Measurements from ENCODE around the gene MAP3K14. TPM values are rescaled to one million over a fixed set of nuclear protein-coding genes. Genes with fewer than 3 reads are reported as not detected.

Gene MAP3K14
- polyA plus RNA-seq, 1 of the 3 experiments (the other 2 are of a cell fraction) = 11.9 TPM

- no peak for DNase-seq
- Histone ChIP-seq H3F3A (replicated peaks; ENCODE audit: insufficient read depth) (peaks cover 34% of the 10 kb centered on the region), H3K9me3 (no peaks in the 10 kb centered on the region), H3K9ac (no peak overlapping the region), H3K4me3 (ENCODE audit: low read depth in 2 of 2, low read length in 1 of 2) (no peak overlapping the region), H3K27me3 (ENCODE audit: insufficient read depth) (no peaks in the 10 kb centered on the region), H3K27ac (ENCODE audit: low read depth in 2 of 2, low read length in 1 of 2) (no peak overlapping the region), H4K20me1 (ENCODE audit: insufficient read depth) (peaks cover 11% of the 10 kb centered on the region; the same call in 1 of the 2 replicates), H2AFZ (ENCODE audit: low read depth) (no peak overlapping the region), H3K79me2 (ENCODE audit: insufficient read depth) (peaks cover 8% of the 10 kb centered on the region; the same call in 1 of the 2 replicates), H3K9me2 (no peaks in the 10 kb centered on the region), H3K4me2 (no peak overlapping the region), H3K4me1 (ENCODE audit: control insufficient read depth in 1 of 2, insufficient read depth in 2 of 2, low read depth in 1 of 2, low read length in 1 of 2) (peaks cover 6% of the 10 kb centered on the region in 2 experiments; a peak in 2 of 4 replicates), H3K36me3 (replicated peaks in 1 of 2; ENCODE audit: control insufficient read depth in 1 of 2, insufficient read depth in 2 of 2, low read length in 1 of 2) (peaks cover 24 to 34% of the 10 kb centered on the region in 2 experiments)
- 88% methylated on average over 3 of the region's 3 CpGs for WGBS (ENCODE audit: low lambda C conversion rate)
- ChIA-PET POLR2A (no interaction called here), CTCF (interaction anchor here (0.7 to 3.9 kb wide), 4 partner anchors 32 to 127 kb away, joined by 3 to 41 read pairs (median 15); no protein-coding TSS in a partner anchor)
- TF ChIP-seq GATA2 (CRISPR knock-in tag; IDR thresholded peaks at IDR 0.05) = no peak
- TF ChIP-seq MEF2A (IDR thresholded peaks at IDR 0.05; ENCODE audit: borderline replicate concordance, low read depth) = no peak
- no peak for TF ChIP-seq RFX5 (IDR thresholded peaks at IDR 0.05; ENCODE audit: low read length)
- TF ChIP-seq POLR2AphosphoS5 (IDR thresholded peaks at IDR 0.05; ENCODE audit: low read depth, low read length) = no peak
- TF ChIP-seq TEAD4 (IDR thresholded peaks at IDR 0.05; ENCODE audit: borderline replicate concordance, insufficient read depth) = no peak
- no peak for TF ChIP-seq MAX (IDR thresholded peaks at IDR 0.05; ENCODE audit: low read depth)
- TF ChIP-seq IRF3 (IDR thresholded peaks at IDR 0.05; ENCODE audit: low read depth, low read length) = no peak
- no peak for TF ChIP-seq NRF1 (IDR thresholded peaks at IDR 0.05; ENCODE audit: low read depth, low read length)
- TF ChIP-seq CTCF (IDR thresholded peaks at IDR 0.05) = no peak
- no peak for TF ChIP-seq FOSL2 (IDR thresholded peaks at IDR 0.05; ENCODE audit: borderline replicate concordance, low read depth)
- no peak for TF ChIP-seq SIN3A (IDR thresholded peaks at IDR 0.05; ENCODE audit: borderline replicate concordance, low read depth, low read length)
- TF ChIP-seq YY1 (IDR thresholded peaks at IDR 0.05; ENCODE audit: low read depth) = no peak
- TF ChIP-seq MXI1 (IDR thresholded peaks at IDR 0.05; ENCODE audit: low read depth, low read length) = no peak
- TF ChIP-seq RXRA (IDR thresholded peaks at IDR 0.05; ENCODE audit: borderline replicate concordance, low read depth) = no peak
- TF ChIP-seq EZH2phosphoT487 (IDR thresholded peaks at IDR 0.05; ENCODE audit: borderline replicate concordance, low read depth) = no peak
- TF ChIP-seq SMC3 (IDR thresholded peaks at IDR 0.05; ENCODE audit: low read depth, low read length) = no peak
- no peak for TF ChIP-seq PBX3 (IDR thresholded peaks at IDR 0.05)
These were observed 36.9 kb downstream of the MAP3K14 start for GRCh38 chr17:45279898-45280297.

Data from SK-N-SH (cell line).